ENCODE measurements around the gene PSMC4.

DNA sequence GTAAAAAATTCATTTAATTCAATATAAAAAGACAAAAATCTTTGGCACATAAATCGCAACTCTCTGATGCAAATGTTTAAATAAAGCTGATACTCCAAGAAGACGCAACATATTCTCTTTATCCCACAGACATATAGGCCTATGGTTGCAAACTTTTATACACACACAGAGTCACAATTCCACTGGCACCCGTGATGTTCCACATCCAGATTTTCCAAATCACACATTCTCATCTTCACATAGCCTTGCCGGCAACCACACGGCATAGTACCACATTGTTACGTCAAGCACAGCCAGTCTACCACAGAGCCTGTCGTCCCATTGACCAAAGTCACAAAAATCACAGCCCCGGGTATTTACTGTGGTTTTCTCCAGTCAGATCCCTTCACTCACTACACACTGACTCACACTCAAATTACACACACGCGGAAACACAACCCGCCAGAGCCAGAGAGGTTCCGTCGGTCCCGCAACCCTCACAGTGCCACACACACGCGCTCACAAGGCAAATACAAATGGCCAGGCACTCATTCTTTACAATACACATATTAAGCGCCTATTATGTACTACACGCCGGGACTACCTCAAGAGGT is 25.3 kb downstream of the PSMC4 start:
- TF ChIP-seq, protein P1, sequence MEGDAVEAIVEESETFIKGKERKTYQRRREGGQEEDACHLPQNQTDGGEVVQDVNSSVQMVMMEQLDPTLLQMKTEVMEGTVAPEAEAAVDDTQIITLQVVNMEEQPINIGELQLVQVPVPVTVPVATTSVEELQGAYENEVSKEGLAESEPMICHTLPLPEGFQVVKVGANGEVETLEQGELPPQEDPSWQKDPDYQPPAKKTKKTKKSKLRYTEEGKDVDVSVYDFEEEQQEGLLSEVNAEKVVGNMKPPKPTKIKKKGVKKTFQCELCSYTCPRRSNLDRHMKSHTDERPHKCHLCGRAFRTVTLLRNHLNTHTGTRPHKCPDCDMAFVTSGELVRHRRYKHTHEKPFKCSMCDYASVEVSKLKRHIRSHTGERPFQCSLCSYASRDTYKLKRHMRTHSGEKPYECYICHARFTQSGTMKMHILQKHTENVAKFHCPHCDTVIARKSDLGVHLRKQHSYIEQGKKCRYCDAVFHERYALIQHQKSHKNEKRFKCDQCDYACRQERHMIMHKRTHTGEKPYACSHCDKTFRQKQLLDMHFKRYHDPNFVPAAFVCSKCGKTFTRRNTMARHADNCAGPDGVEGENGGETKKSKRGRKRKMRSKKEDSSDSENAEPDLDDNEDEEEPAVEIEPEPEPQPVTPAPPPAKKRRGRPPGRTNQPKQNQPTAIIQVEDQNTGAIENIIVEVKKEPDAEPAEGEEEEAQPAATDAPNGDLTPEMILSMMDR (IDR thresholded peaks at IDR 0.05; ENCODE audit: poor library complexity): no peak
- no peak for TF ChIP-seq EZH2phosphoT487 (IDR thresholded peaks at IDR 0.05; ENCODE audit: low read depth, severe bottlenecking, unreplicated experiment)
- TF ChIP-seq EZH2 (IDR thresholded peaks at IDR 0.05; ENCODE audit: borderline replicate concordance): no peak

Data from hepatocyte (in vitro differentiated cells).